Neural progenitor cell (in vitro differentiated cells): ENCODE results near the gene GPR132. TPM values are rescaled to one million over a fixed set of nuclear protein-coding genes. Genes with fewer than 3 reads are reported as not detected.

Experiments used
- DNase-seq: peaks from one replicate; pipeline ENCODE4 v3.0.0-alpha.2; 2016; ENCODE audit warnings: low spot score
- H2AFZ ChIP-seq: fragments of 200-600 bp; sonication (generic); replicated peaks from 2 replicates; pipeline ENCODE4 v1.6.1; 2016; ENCODE audit warnings: antibody characterized with exemption
- H3F3A ChIP-seq: fragments of 200-600 bp; sonication (generic); 2 replicates; pipeline ENCODE4 v1.6.1; 2016; ENCODE audit warnings: antibody characterized with exemption, low read depth
- H3K27ac ChIP-seq: fragments of 200-600 bp; sonication (generic); 2 replicates; pipeline ENCODE4 v1.5.1; 2016; ENCODE audit warnings: mild to moderate bottlenecking
- H3K27me3 ChIP-seq: fragments of 200-600 bp; sonication (generic); 2 replicates; pipeline ENCODE4 v1.6.1; 2016; ENCODE audit warnings: mild to moderate bottlenecking, moderate library complexity
- H3K36me3 ChIP-seq: fragments of 200-600 bp; sonication (generic); 2 replicates; pipeline ENCODE4 v1.5.1; 2016
- H3K4me1 ChIP-seq: fragments of 200-600 bp; sonication (generic); 2 replicates; pipeline ENCODE4 v1.6.1; 2016; ENCODE audit warnings: mixed run types
- H3K4me2 ChIP-seq: fragments of 200-600 bp; sonication (generic); 2 replicates; pipeline ENCODE4 v1.6.1; 2016
- H3K4me3 ChIP-seq: fragments of 200-600 bp; sonication (generic); 2 replicates; pipeline ENCODE4 v1.5.1; 2016
- H3K79me2 ChIP-seq: fragments of 200-600 bp; sonication (generic); 2 replicates; pipeline ENCODE4 v1.6.1; 2016; ENCODE audit warnings: low read depth
- H3K9ac ChIP-seq: fragments of 200-600 bp; sonication (generic); 2 replicates; pipeline ENCODE4 v1.6.1; 2016
- H3K9me3 ChIP-seq: fragments of 200-600 bp; sonication (generic); 2 replicates; pipeline ENCODE4 v1.5.1; 2016; ENCODE audit warnings: low read depth
- H4K20me1 ChIP-seq: fragments of 200-600 bp; sonication (generic); 2 replicates; pipeline ENCODE4 v1.6.1; 2016; ENCODE audit warnings: low read depth
- H3K27ac Mint-ChIP-seq: 3 replicates; pipeline ENCODE4 v1.8.0; 2021; ENCODE audit warnings: mixed read lengths
- H3K27me3 Mint-ChIP-seq: 2 replicates; pipeline ENCODE4 v1.8.0; 2022; ENCODE audit warnings: low read depth, mild to moderate bottlenecking, inconsistent platforms, moderate library complexity, mixed read lengths; ENCODE audit not compliant: insufficient read depth
- H3K36me3 Mint-ChIP-seq: 3 replicates; pipeline ENCODE4 v1.8.0; 2021; ENCODE audit warnings: mixed read lengths
- H3K4me1 Mint-ChIP-seq: 3 replicates; pipeline ENCODE4 v1.8.0; 2021; ENCODE audit warnings: mixed read lengths
- H3K4me3 Mint-ChIP-seq: 3 replicates; pipeline ENCODE4 v1.8.0; 2021; ENCODE audit warnings: mild to moderate bottlenecking, moderate library complexity, mixed read lengths
- H3K9me3 Mint-ChIP-seq: 3 replicates; pipeline ENCODE4 v1.8.0; 2020; ENCODE audit warnings: mixed read lengths
- CTCF ChIP-seq: fragments of 200-600 bp; sonication (generic); IDR thresholded peaks from 2 replicates; pipeline ENCODE4 v1.5.1; 2017; ENCODE audit warnings: antibody characterized with exemption, mild to moderate bottlenecking
- EZH2 ChIP-seq: fragments of 200-600 bp; sonication (generic); IDR thresholded peaks from 2 replicates; pipeline ENCODE4 v1.6.1; 2017; ENCODE audit warnings: antibody characterized with exemption, mild to moderate bottlenecking, moderate library complexity
- EZH2phosphoT487 ChIP-seq: fragments of 200-600 bp; sonication (generic); IDR thresholded peaks from 2 replicates; pipeline ENCODE4 v1.6.1; 2017; ENCODE audit warnings: antibody characterized with exemption
- total RNA-seq: library from RNA; depleted of rRNA; stranded (reverse); fragments of >200 nt; gene quantifications from 2 replicates; pipeline ENCODE4 v1.2.3, GENCODE V29; 2015; ENCODE audit warnings: low replicate concordance

GPR132 gene
- total RNA-seq, 1 donor from 2014 or later, result 0.51 TPM

- Histone ChIP-seq H3K4me3 (no peak overlapping the region), H3K9me3 (no peaks in the 10 kb centered on the region), H3K36me3 (no peaks in the 10 kb centered on the region), H4K20me1 (peaks cover 99% of the 10 kb centered on the region), H3K79me2 (peaks cover 84% of the 10 kb centered on the region), H3K4me2 (no peak overlapping the region), H3F3A (peaks cover 39% of the 10 kb centered on the region), H3K9ac (no peak overlapping the region), H3K4me1 (peaks cover 17% of the 10 kb centered on the region), H3K27me3 (no peaks in the 10 kb centered on the region), H3K27ac (no peak overlapping the region), H2AFZ (no peak overlapping the region)
- Mint-ChIP-seq H3K9me3 (no peaks in the 10 kb centered on the region), H3K27me3 (peaks cover 5% of the 10 kb centered on the region), H3K4me3 (no peak overlapping the region), H3K27ac (no peak overlapping the region), H3K36me3 (peaks cover 14% of the 10 kb centered on the region), H3K4me1 (peaks cover 41% of the 10 kb centered on the region)
- DNase-seq, result no peak
- TF ChIP-seq EZH2phosphoT487 (no peak), EZH2 (no peak), CTCF (no peak)
These were observed 53.8 kb downstream of the GPR132 start for GRCh38 chr14:105011312-105011990.

GRCh38 chr14:105010891-105011291 lies 54.3 kb downstream of the GPR132 start:
- Mint-ChIP-seq H3K4me3 (no peak overlapping the region), H3K36me3 (peaks cover 11% of the 10 kb centered on the region), H3K9me3 (no peaks in the 10 kb centered on the region), H3K27me3 (peaks cover 2% of the 10 kb centered on the region), H3K4me1 (peaks cover 35% of the 10 kb centered on the region), H3K27ac (no peak overlapping the region)
- Histone ChIP-seq H3K4me2 (no peak overlapping the region), H3K4me3 (no peak overlapping the region), H3F3A (peaks cover 37% of the 10 kb centered on the region), H3K4me1 (peaks cover 14% of the 10 kb centered on the region), H3K79me2 (peaks cover 78% of the 10 kb centered on the region), H3K9me3 (no peaks in the 10 kb centered on the region), H3K27me3 (no peaks in the 10 kb centered on the region), H2AFZ (no peak overlapping the region), H3K36me3 (no peaks in the 10 kb centered on the region), H3K27ac (no peak overlapping the region), H3K9ac (no peak overlapping the region), H4K20me1 (peaks cover 96% of the 10 kb centered on the region)
- no peak for DNase-seq
- TF ChIP-seq EZH2 (no peak), EZH2phosphoT487 (no peak), CTCF (no peak)

- Histone ChIP-seq H3K36me3 (no peaks in the 10 kb centered on the region), H3K4me3 (no peak overlapping the region), H3K9me3 (no peaks in the 10 kb centered on the region), H3F3A (peaks cover 29% of the 10 kb centered on the region), H3K4me1 (peaks cover 6% of the 10 kb centered on the region), H3K27ac (no peak overlapping the region), H3K27me3 (no peaks in the 10 kb centered on the region), H3K4me2 (no peak overlapping the region), H3K9ac (no peak overlapping the region), H3K79me2 (peaks cover 71% of the 10 kb centered on the region), H2AFZ (no peak overlapping the region), H4K20me1 (peaks cover 88% of the 10 kb centered on the region)
- Mint-ChIP-seq H3K4me3 (no peak overlapping the region), H3K36me3 (peaks cover 10% of the 10 kb centered on the region), H3K9me3 (no peaks in the 10 kb centered on the region), H3K4me1 (peaks cover 31% of the 10 kb centered on the region), H3K27ac (no peak overlapping the region), H3K27me3 (peaks cover 2% of the 10 kb centered on the region)
- no peak for DNase-seq
- TF ChIP-seq CTCF (no peak), EZH2phosphoT487 (no peak), EZH2 (no peak)
These were observed 55.1 kb downstream of the GPR132 start for GRCh38 chr14:105010106-105010505.
